Measurements from ENCODE around the gene PRDX6. TPM values are rescaled to one million over a fixed set of nuclear protein-coding genes. Genes with fewer than 3 reads are reported as not detected.

The PRDX6 gene
- total and polyA plus RNA-seq, 10 of the 15 experiments (the other 5 are each of a cell fraction or from before 2014, with no cell fraction given), result 70.7 to 230 (median 138) TPM

DNA sequence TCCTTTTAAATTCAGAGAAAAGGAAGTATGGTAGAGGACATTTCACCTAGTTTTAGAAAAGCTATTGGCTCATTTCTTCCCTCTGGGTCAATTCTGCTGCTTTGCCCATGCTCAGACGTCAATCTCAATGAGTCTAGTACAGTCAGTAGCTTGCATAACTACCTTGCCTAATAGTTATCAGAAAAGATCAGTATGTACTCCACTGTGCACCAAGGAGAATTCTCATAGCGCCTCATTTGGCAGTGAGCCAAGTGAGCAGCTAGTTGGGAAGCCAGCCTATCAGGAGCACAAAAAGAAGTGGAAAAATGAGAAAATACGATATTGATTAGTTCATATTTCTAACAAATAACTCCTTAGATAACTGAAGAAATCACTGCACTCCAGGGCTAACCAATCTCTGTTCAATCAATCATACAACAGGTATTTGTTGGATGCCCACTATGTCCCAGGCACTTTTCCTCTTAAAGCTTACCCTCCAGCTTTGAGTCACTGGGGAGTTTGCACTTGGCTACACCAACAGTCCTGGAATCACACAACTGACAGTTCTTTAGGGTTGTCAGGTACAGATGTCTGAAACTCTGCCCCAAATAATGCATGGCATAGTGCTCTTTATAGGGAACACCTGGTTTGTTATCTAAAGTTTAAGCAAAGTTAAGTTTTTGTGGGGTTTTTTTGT, 50.2 kb downstream of the PRDX6 start:
- FAIRE-seq (no peak), DNase-seq (ENCODE audit: low read depth, low spot score) (no peak), ATAC-seq (no peak)
- Histone ChIP-seq H3K36me3 (ENCODE audit: control insufficient read depth in 2 of 2, insufficient read depth in 2 of 2, low read length in 1 of 2) (no peaks in the 10 kb centered on the region), H3K9me3 (replicated peaks; ENCODE audit: control insufficient read depth, insufficient read depth, low read length) (no peaks in the 10 kb centered on the region), H3K4me2 (ENCODE audit: control insufficient read depth, insufficient read depth) (no peak overlapping the region), H3K27me3 (replicated peaks in 1 of 2; ENCODE audit: control insufficient read depth in 2 of 2, insufficient read depth in 2 of 2, low read length in 1 of 2) (no peaks in the 10 kb centered on the region), H3K9ac (ENCODE audit: control insufficient read depth, insufficient read depth, low read length) (no peak overlapping the region), H3K27ac (ENCODE audit: control insufficient read depth, insufficient read depth) (no peak overlapping the region), H3K4me3 (no peak overlapping the region), H2AFZ (ENCODE audit: control insufficient read depth, low read depth, low read length) (no peak overlapping the region), H4K20me1 (ENCODE audit: control insufficient read depth, insufficient read depth) (no peaks in the 10 kb centered on the region), H3K4me1 (ENCODE audit: control insufficient read depth, insufficient read depth, low read length) (no peaks in the 10 kb centered on the region), H3K79me2 (ENCODE audit: control insufficient read depth, insufficient read depth, low read length) (no peaks in the 10 kb centered on the region)
- no TSS peak for BruUV-seq (replicated peaks)
- POLR2A ChIA-PET, result no interaction called here
- SMC1A ChIA-PET (ENCODE audit: uncharacterized antibody, unreplicated experiment), result no interaction called here
- RAD21 ChIA-PET (ENCODE audit: unreplicated experiment), result no interaction called here
- intact Hi-C loops (cut with micrococcal nuclease; ENCODE audit: unreplicated experiment) (no loop called here), in situ Hi-C loops (cut with MboI) (no loop called here)
- TF ChIP-seq CBX3 (IDR thresholded peaks at IDR 0.05; ENCODE audit: borderline replicate concordance, low read depth) (no peak), SP1 (IDR thresholded peaks at IDR 0.05; ENCODE audit: low read depth, low read length) (no peak), NRF1 (conservative IDR thresholded peaks at IDR 0.05; ENCODE audit: low read depth, low read length) (no peak), BCL11A (IDR thresholded peaks at IDR 0.05; ENCODE audit: low read depth, low read length) (no peak), SMARCA5 (IDR thresholded peaks at IDR 0.05) (no peak), EED (IDR thresholded peaks at IDR 0.05; ENCODE audit: low read depth) (no peak), SMAD5 (IDR thresholded peaks at IDR 0.05; ENCODE audit: low read depth) (no peak), STAT1 (conservative IDR thresholded peaks at IDR 0.05) (no peak), CREM (IDR thresholded peaks at IDR 0.05; ENCODE audit: low read depth) (no peak), JUNB (IDR thresholded peaks at IDR 0.05) (no peak), YBX1 (IDR thresholded peaks at IDR 0.05) (no peak), ATF7 (IDR thresholded peaks at IDR 0.05; ENCODE audit: low read depth) (no peak), JUND (IDR thresholded peaks at IDR 0.05; ENCODE audit: low read depth, low read length) (no peak)
- TF ChIP-seq, protein P1, sequence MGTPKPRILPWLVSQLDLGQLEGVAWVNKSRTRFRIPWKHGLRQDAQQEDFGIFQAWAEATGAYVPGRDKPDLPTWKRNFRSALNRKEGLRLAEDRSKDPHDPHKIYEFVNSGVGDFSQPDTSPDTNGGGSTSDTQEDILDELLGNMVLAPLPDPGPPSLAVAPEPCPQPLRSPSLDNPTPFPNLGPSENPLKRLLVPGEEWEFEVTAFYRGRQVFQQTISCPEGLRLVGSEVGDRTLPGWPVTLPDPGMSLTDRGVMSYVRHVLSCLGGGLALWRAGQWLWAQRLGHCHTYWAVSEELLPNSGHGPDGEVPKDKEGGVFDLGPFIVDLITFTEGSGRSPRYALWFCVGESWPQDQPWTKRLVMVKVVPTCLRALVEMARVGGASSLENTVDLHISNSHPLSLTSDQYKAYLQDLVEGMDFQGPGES (IDR thresholded peaks at IDR 0.05), result no peak
- TF ChIP-seq, protein P2, sequence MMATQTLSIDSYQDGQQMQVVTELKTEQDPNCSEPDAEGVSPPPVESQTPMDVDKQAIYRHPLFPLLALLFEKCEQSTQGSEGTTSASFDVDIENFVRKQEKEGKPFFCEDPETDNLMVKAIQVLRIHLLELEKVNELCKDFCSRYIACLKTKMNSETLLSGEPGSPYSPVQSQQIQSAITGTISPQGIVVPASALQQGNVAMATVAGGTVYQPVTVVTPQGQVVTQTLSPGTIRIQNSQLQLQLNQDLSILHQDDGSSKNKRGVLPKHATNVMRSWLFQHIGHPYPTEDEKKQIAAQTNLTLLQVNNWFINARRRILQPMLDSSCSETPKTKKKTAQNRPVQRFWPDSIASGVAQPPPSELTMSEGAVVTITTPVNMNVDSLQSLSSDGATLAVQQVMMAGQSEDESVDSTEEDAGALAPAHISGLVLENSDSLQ (IDR thresholded peaks at IDR 0.05), result no peak
- 29% methylated on average over 3 of the region's 3 CpGs for whole genome bisulfite sequencing (ENCODE audit: insufficient coverage, insufficient replicate concordance, low lambda C conversion rate, missing lambda C conversion rate)
- CTCF ChIA-PET, result no interaction called here
